Measurements from ENCODE around the gene KCNN3. TPM values are rescaled to one million over a fixed set of nuclear protein-coding genes. Genes with fewer than 3 reads are reported as not detected.
A peak's percentile ranks its signal among the peaks of the same experiment; 100 is the strongest.
"Not testable (repeated sequence)": the region's sequence is repeated elsewhere in the genome, so short reads cannot be mapped to it uniquely, and the experiment has no call there.

KCNN3 gene
- total RNA-seq, 2 experiments from 2014 or later = 0.11 TPM; not detected in 1

DNA sequence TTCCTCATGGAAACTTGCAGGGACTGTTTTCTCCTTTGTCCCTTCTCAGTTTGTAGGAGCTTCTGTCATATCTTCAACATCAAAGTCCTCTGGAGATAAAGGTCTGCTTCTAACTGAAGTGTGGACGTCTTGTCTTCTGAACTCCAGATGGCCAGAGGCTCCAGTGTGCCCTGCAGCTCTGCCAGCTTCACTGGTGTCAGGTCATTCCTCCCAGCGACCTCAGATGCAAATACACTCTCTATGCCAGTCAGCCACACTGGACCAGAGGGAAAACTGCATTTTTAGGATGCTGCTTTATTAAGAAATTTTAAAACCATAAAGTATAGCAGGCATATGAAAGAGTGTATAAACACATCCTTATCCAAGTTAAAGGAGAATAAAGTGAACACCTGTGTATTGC, 183.6 kb downstream of the KCNN3 start:
- CTCF ChIA-PET = interaction anchor here (0.9 to 1.1 kb wide), 2 partner anchors 15 to 62 kb away, joined by 3 read pairs; no protein-coding TSS in a partner anchor
- intact Hi-C loops (cut with micrococcal nuclease) = no loop called here
- DNase-seq (no peak), ATAC-seq (no peak)
- Mint-ChIP-seq H3K27ac (no peak overlapping the region), H3K27me3 (no peaks in the 10 kb centered on the region), H3K4me3 (no peak overlapping the region), H3K36me3 (ENCODE audit: low read depth) (no peaks in the 10 kb centered on the region), H3K9me3 (no peaks in the 10 kb centered on the region), H3K4me1 (ENCODE audit: low read depth) (no peaks in the 10 kb centered on the region)
- POLR2A ChIA-PET = no interaction called here
- TF ChIP-seq, protein P1, sequence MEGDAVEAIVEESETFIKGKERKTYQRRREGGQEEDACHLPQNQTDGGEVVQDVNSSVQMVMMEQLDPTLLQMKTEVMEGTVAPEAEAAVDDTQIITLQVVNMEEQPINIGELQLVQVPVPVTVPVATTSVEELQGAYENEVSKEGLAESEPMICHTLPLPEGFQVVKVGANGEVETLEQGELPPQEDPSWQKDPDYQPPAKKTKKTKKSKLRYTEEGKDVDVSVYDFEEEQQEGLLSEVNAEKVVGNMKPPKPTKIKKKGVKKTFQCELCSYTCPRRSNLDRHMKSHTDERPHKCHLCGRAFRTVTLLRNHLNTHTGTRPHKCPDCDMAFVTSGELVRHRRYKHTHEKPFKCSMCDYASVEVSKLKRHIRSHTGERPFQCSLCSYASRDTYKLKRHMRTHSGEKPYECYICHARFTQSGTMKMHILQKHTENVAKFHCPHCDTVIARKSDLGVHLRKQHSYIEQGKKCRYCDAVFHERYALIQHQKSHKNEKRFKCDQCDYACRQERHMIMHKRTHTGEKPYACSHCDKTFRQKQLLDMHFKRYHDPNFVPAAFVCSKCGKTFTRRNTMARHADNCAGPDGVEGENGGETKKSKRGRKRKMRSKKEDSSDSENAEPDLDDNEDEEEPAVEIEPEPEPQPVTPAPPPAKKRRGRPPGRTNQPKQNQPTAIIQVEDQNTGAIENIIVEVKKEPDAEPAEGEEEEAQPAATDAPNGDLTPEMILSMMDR (IDR thresholded peaks at IDR 0.05) = no peak

GRCh38 chr1:154683820-154684219, 186.3 kb downstream of the KCNN3 start:
- no peak for ATAC-seq

GRCh38 chr1:154682254-154682653, 187.8 kb downstream of the KCNN3 start:
- intact Hi-C loops (cut with micrococcal nuclease) = no loop called here
- peaks cover 6% of the 10 kb centered on the region for H3K36me3 Mint-ChIP-seq (ENCODE audit: low read depth)
- H3K4me3 Mint-ChIP-seq = no peak overlapping the region
- no peaks in the 10 kb centered on the region for H3K4me1 Mint-ChIP-seq (ENCODE audit: low read depth)
- POLR2A ChIA-PET = no interaction called here
- TF ChIP-seq, protein P1 (IDR thresholded peaks at IDR 0.05) = no peak
- H3K27ac Mint-ChIP-seq = no peak overlapping the region
- H3K9me3 Mint-ChIP-seq = no peaks in the 10 kb centered on the region
- ATAC-seq (no peak), DNase-seq (no peak)
- CTCF ChIA-PET = interaction anchor here (3.4 kb wide), 1 partner anchor 13 kb away, joined by 25 read pairs; no protein-coding TSS in a partner anchor
- H3K27me3 Mint-ChIP-seq = no peaks in the 10 kb centered on the region

More at GRCh38 chr1:154683820-154684219, 186.3 kb downstream of the KCNN3 start:
- Mint-ChIP-seq H3K4me3 (no peak overlapping the region), H3K4me1 (ENCODE audit: low read depth) (no peaks in the 10 kb centered on the region), H3K9me3 (no peaks in the 10 kb centered on the region), H3K27ac (no peak overlapping the region), H3K27me3 (no peaks in the 10 kb centered on the region), H3K36me3 (ENCODE audit: low read depth) (peaks cover 5% of the 10 kb centered on the region)
- DNase-seq = no peak
- ChIA-PET CTCF (interaction anchor here (1.1 kb wide), 2 partner anchors 9 to 124 kb away, joined by 3 read pairs; no protein-coding TSS in a partner anchor), POLR2A (interaction anchor here (0.7 kb wide), 1 partner anchor 15 kb away, joined by 3 read pairs; no protein-coding TSS in a partner anchor)
- TF ChIP-seq, protein P1 (IDR thresholded peaks at IDR 0.05) = no peak
- intact Hi-C loops (cut with micrococcal nuclease) = no loop called here

DNA sequence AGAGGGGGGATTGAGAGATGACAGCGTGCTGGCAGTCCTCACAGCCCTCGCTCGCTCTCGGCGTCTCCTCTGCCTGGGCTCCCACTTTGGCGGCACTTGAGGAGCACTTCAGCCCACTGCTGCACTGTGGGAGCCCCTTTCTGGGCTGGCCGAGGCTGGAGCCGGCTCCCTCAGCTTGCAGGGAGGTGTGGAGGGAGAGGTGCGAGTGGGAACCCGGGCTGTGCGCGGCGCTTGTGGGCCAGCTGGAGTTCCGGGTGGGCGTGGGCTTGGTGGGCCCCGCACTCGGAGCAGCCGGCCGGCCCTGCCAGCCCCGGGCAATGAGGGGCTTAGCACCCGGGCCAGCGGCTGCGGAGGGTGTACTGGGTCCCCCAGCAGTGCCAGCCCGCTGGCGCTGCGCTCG, 192.2 kb downstream of the KCNN3 start:
- ATAC-seq; H3K4me1 Mint-ChIP-seq (ENCODE audit: low read depth): not testable (repeated sequence)

GRCh38 chr1:154676847-154677246, 193.2 kb downstream of the KCNN3 start:
- not testable (repeated sequence) for DNase-seq; H3K36me3 Mint-ChIP-seq (ENCODE audit: low read depth)

More for the DNA sequence above, 192.2 kb downstream of the KCNN3 start:
- CTCF ChIA-PET; DNase-seq; H3K27ac Mint-ChIP-seq; H3K9me3 Mint-ChIP-seq; H3K36me3 Mint-ChIP-seq (ENCODE audit: low read depth); intact Hi-C loops (cut with micrococcal nuclease); H3K27me3 Mint-ChIP-seq; H3K4me3 Mint-ChIP-seq: not testable (repeated sequence)
- POLR2A ChIA-PET = interaction anchor here (1.2 kb wide), 1 partner anchor 10 kb away, joined by 3 read pairs; no protein-coding TSS in a partner anchor

DNA sequence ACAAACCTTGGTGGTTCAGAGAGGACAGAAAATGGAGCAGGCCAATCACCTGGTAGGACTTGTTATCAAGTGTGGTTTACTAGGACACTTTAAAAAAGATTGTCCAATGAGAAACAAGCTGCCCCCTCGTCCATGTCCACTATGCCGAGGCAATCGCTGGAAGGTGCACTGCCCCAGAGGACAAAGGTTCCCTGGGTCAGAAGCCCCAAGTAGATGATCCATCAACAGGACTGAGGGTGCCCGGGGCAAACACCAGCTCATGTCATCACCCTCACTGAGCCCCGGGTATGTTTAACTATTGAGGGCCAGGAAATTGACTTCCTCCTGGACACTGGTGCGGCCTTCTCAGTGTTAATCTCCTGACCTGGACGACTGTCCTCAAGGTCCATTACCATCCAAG, 195.6 kb downstream of the KCNN3 start:
- H3K9me3 Mint-ChIP-seq; POLR2A ChIA-PET; H3K4me3 Mint-ChIP-seq; H3K27ac Mint-ChIP-seq; ATAC-seq; H3K27me3 Mint-ChIP-seq; DNase-seq; H3K36me3 Mint-ChIP-seq (ENCODE audit: low read depth); intact Hi-C loops (cut with micrococcal nuclease): not testable (repeated sequence)
- peaks cover 11% of the 10 kb centered on the region for H3K4me1 Mint-ChIP-seq (ENCODE audit: low read depth)
- CTCF ChIA-PET = interaction anchor here (0.7 to 0.9 kb wide), 2 partner anchors 10 to 13 kb away, joined by 3 read pairs; no protein-coding TSS in a partner anchor

More at GRCh38 chr1:154676847-154677246, 193.2 kb downstream of the KCNN3 start:
- H3K27ac Mint-ChIP-seq; ATAC-seq; intact Hi-C loops (cut with micrococcal nuclease); CTCF ChIA-PET; H3K27me3 Mint-ChIP-seq; H3K4me1 Mint-ChIP-seq (ENCODE audit: low read depth); H3K4me3 Mint-ChIP-seq; H3K9me3 Mint-ChIP-seq: not testable (repeated sequence)
- POLR2A ChIA-PET = interaction anchor here (1.2 kb wide), 1 partner anchor 11 kb away, joined by 3 read pairs; no protein-coding TSS in a partner anchor

DNA sequence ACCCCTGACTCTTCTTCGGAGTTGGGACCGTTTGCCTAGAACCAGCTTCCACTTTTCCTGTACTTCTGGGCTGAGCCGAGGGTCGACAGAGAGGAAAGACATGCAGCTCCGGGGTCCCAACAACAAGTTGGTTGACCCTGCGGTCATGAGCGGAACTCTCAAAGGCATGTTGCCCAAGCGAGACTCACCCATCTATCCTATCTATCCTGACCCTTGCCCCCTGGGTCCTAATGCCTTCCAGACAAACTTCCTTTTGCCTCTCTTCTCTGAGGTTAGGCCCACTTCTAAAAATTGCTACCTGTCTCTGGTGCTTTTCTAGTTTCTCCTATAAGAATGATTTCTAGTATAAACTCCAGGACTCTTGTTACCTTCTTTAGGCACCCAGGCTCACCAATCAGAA, 197.8 kb downstream of the KCNN3 start:
- intact Hi-C loops (cut with micrococcal nuclease); H3K27ac Mint-ChIP-seq; DNase-seq; H3K27me3 Mint-ChIP-seq; ATAC-seq; H3K36me3 Mint-ChIP-seq (ENCODE audit: low read depth); H3K9me3 Mint-ChIP-seq; POLR2A ChIA-PET: not testable (repeated sequence)
- Mint-ChIP-seq H3K4me1 (ENCODE audit: low read depth) (peaks cover 11% of the 10 kb centered on the region), H3K4me3 (peak overlapping the region; percentile 69)
- CTCF ChIA-PET = interaction anchor here (1.1 to 1.8 kb wide), 5 partner anchors 12 to 272 kb away, joined by 3 to 8 read pairs (median 3); no protein-coding TSS in a partner anchor

- H3K9me3 Mint-ChIP-seq; H3K27ac Mint-ChIP-seq; H3K36me3 Mint-ChIP-seq (ENCODE audit: low read depth); intact Hi-C loops (cut with micrococcal nuclease); ATAC-seq; H3K27me3 Mint-ChIP-seq: not testable (repeated sequence)
- peak overlapping the region; percentile 69 for H3K4me3 Mint-ChIP-seq
- ChIA-PET POLR2A (interaction anchor here (1.1 kb wide), 1 partner anchor 27 kb away, joined by 4 read pairs; no protein-coding TSS in a partner anchor), CTCF (interaction anchor here (0.8 to 2.1 kb wide), 9 partner anchors 13 to 273 kb away, joined by 3 to 9 read pairs (median 3); no protein-coding TSS in a partner anchor)
- peak; percentile 26 for DNase-seq
- H3K4me1 Mint-ChIP-seq (ENCODE audit: low read depth) = peaks cover 11% of the 10 kb centered on the region
These were observed 198.7 kb downstream of the KCNN3 start for GRCh38 chr1:154671412-154671811.

Data from activated CD8-positive, alpha-beta T cell treated with anti-CD3 and anti-CD28 coated beads for 36 hours (primary cell).